Testis (tissue), 2 donors: ENCODE data around the gene FNDC5.

ENCODE experiments used
- POLR2A ChIP-seq: fragments of 450-650 bp; IDR thresholded peaks from one replicate; pipeline ENCODE4 v1.6.1; 2017; ENCODE audit warnings: antibody characterized with exemption, mild to moderate bottlenecking, moderate library complexity
- TF ChIP-seq, protein P1 (sequence below), 3 experiments: fragments of 450-650 bp in 2 of 3; fragments of 200-600 bp in 1 of 3; sonication (generic) in 1 of 3; IDR thresholded peaks; one replicate each; pipeline ENCODE4 v1.5.1; 2016 to 2019; ENCODE audit warnings: antibody characterized with exemption in 3 of 3, mild to moderate bottlenecking in 2 of 3, moderate library complexity in 1 of 3

DNA sequence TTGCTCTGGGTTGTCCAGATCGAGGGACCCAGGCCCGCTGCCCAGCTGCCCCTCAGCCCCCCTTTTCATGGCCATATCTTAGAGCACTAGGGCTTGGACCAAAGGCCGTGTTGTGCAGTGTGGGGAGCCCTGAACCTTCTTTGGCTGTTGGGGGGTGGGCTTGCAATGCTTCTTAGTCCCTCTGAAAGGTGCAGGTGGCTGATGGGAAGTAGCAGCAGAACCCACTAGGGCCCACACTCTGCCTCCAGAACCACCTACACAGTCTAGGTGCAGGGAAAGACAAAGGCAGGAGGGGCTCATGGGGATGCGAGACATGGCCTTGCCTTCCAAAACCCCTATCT lies 13.3 kb upstream of the FNDC5 start:
- TF ChIP-seq, protein P1, sequence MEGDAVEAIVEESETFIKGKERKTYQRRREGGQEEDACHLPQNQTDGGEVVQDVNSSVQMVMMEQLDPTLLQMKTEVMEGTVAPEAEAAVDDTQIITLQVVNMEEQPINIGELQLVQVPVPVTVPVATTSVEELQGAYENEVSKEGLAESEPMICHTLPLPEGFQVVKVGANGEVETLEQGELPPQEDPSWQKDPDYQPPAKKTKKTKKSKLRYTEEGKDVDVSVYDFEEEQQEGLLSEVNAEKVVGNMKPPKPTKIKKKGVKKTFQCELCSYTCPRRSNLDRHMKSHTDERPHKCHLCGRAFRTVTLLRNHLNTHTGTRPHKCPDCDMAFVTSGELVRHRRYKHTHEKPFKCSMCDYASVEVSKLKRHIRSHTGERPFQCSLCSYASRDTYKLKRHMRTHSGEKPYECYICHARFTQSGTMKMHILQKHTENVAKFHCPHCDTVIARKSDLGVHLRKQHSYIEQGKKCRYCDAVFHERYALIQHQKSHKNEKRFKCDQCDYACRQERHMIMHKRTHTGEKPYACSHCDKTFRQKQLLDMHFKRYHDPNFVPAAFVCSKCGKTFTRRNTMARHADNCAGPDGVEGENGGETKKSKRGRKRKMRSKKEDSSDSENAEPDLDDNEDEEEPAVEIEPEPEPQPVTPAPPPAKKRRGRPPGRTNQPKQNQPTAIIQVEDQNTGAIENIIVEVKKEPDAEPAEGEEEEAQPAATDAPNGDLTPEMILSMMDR (IDR thresholded peaks at IDR 0.05): no peak
- TF ChIP-seq POLR2A: no peak
